Heart left ventricle (tissue), 16 donors: Measurements from ENCODE around the gene FRMD1. TPM values are rescaled to one million over a fixed set of nuclear protein-coding genes. Genes with fewer than 3 reads are reported as not detected.

Experiments
- ATAC-seq, 4 donors: fragments of 200-7000 bp; cut with Tn5 transposase; one replicate each; pipeline ENCODE4 v1.9.1; 2020 to 2022; ENCODE audit warnings: moderate library complexity in 4 of 4, mild to moderate bottlenecking in 3 of 4, moderate number of reproducible peaks in 1 of 4
- DNase-seq, 5 donors: peaks; one replicate each; pipeline ENCODE4 v3.0.0-alpha.2; 2020
- H3K27ac ChIP-seq, 12 donors: fragments of 200-600 bp; sonication (generic) in 4 of 12; one replicate each; pipeline versions ENCODE4 v1.5.0 to v1.8.0; 2016 to 2022; ENCODE audit warnings: mild to moderate bottlenecking in 2 of 12
- H3K27me3 ChIP-seq, 9 donors: fragments of 200-600 bp; sonication (generic) in 2 of 9; one replicate each; pipeline versions ENCODE4 v1.5.1 to v1.8.0; 2016 to 2022; ENCODE audit warnings: mild to moderate bottlenecking in 3 of 9
- H3K36me3 ChIP-seq, 9 donors: fragments of 200-600 bp; sonication (generic) in 2 of 9; one replicate each; pipeline versions ENCODE4 v1.5.0 to v1.8.0; 2018 to 2022; ENCODE audit warnings: mild to moderate bottlenecking in 2 of 9
- H3K4me1 ChIP-seq, 12 donors: fragments of 200-600 bp; sonication (generic) in 4 of 12; one replicate each; pipeline versions ENCODE4 v1.5.0 to v1.8.0; 2016 to 2022; ENCODE audit warnings: mild to moderate bottlenecking in 3 of 12
- H3K4me3 ChIP-seq, 12 donors: fragments of 200-600 bp; sonication (generic) in 4 of 12; one replicate each; pipeline versions ENCODE4 v1.5.0 to v1.8.0; 2017 to 2022; ENCODE audit warnings: mild to moderate bottlenecking in 9 of 12, moderate library complexity in 4 of 12
- H3K9me3 ChIP-seq, 12 donors: fragments of 200-600 bp; sonication (generic) in 4 of 12; one replicate each; pipeline versions ENCODE4 v1.5.0 to v1.8.0; 2016 to 2022; ENCODE audit warnings: mild to moderate bottlenecking in 1 of 12
- CTCF ChIP-seq, 12 donors: fragments of 200-600 bp; sonication (generic) in 4 of 12; IDR thresholded peaks; one replicate each; pipeline versions ENCODE4 v1.5.0 to v1.8.0; 2018 to 2022; ENCODE audit warnings: antibody characterized with exemption in 12 of 12, mild to moderate bottlenecking in 5 of 12
- POLR2A ChIP-seq, 2 donors: fragments of 450-650 bp; IDR thresholded peaks; one replicate each; pipeline ENCODE4 v1.6.1; 2017; ENCODE audit warnings: antibody characterized with exemption in 2 of 2, mild to moderate bottlenecking in 2 of 2, moderate library complexity in 2 of 2
- WGBS, 4 donors: extraction: QIAGEN DNeasy Blood & Tissue Kit in 2 of 4; methylation state at CpG; one replicate each; pipeline versions ENCODE4 v1.1.5 to v1.1.7; 2013 to 2018; 5-methylcytosine and 5-hydroxymethylcytosine counted together
- intact Hi-C, 10 donors: fragments of 100-400 bp; cut with DNase I; formaldehyde crosslinking; loops; one replicate each; pipeline versions ENCODE4 v1.11.1 to v1.14.2; 2022
- polyA plus RNA-seq, 2 donors: library from polyadenylated mRNA; stranded (reverse); fragments of 200-250 nt; gene quantifications; one replicate each; pipeline ENCODE4 v1.2.3, GENCODE V29; 2013
- total RNA-seq, 9 donors: library from RNA; depleted of rRNA in 2 of 9; stranded (reverse); fragments of >200 nt in 2 of 9; fragmentation: NEBNext Ultra II Directional in 3 of 9; extraction: Animal tissue kit (Norgen Biotek cat#: 25700) in 3 of 9; gene quantifications; one replicate each; pipeline versions ENCODE4 v1.1.0 to v1.2.4, GENCODE V29; 2016 to 2023
- donor health status: ischemic (EF 13 %, LVEDD 7.1; RV severe dilation, severe dysfunction).
- donor health status: healthy with polysubstance abuse.
- donor health status: DM: no; HTN: yes; CAD: no.
- donor health status: DM: no; HTN: no; CAD: no.
- donor health status: ischemic (EF 25% LVEDD 6.9; RV normal size, moderate dysfunction).
- donor health status: ischemic (EF 25% LVEDD 5.7; RV mildly dilated, moderate dysfunction).
- donor health status: healthy.
- donor health status: DM: yes; HTN: yes; CAD: no.
- donor health status: ischemic (EF 35%, LVEDD 5.7; RV mildly dilated, moderate dysfunction).
- donor health status: nonischemic (EF 11% LVEDD 7.7; RV severe dilation, severe dysfunction).
- donor health status: DM: yes; HTN: yes; CAD: no.
- donor health status: PGD.
- donor health status: ischemic (EF 29% LVEDD 5.4; RV normal size, mild dysfunction).
- donor health status: nonischemic (EF 23%, LVEDD 6.1; RV moderate dilation, normal function).

FRMD1 gene
- total and polyA plus RNA-seq, 11 donors: 0.04 to 0.50 (median 0.14) TPM; not detected in 7

GRCh38 chr6:168030218-168030746 is 48.7 kb downstream of the FRMD1 start:
- H3K4me3 ChIP-seq: no peak overlapping the region
- no peaks in the 10 kb centered on the region for H3K27me3 ChIP-seq
- H3K9me3 ChIP-seq: no peaks in the 10 kb centered on the region
- intact Hi-C loops: loop anchor here in 4 of 10 donors (2.0 to 10.0 kb wide), 3 partner anchors 35 to 95 kb away; no protein-coding TSS in a partner anchor
- peak overlapping the region in 11 of 12 donors; percentile 13 to 84 (median 72) for H3K27ac ChIP-seq
- ATAC-seq (no peak), DNase-seq (peak in 1 of 5 donors; percentile 18)
- WGBS, 4 donors: 36 to 48% (median 45%) methylated on average over 5 of the region's 5 CpGs
- peaks cover 0 to 50% (median 34%) of the 10 kb centered on the region in 12 donors for H3K4me1 ChIP-seq
- H3K36me3 ChIP-seq: no peaks in the 10 kb centered on the region
- no peak for TF ChIP-seq CTCF (IDR thresholded peaks at IDR 0.05)
- TF ChIP-seq POLR2A (IDR thresholded peaks at IDR 0.05): no peak

- intact Hi-C loops: loop anchor here in 4 of 10 donors (2.0 to 10.0 kb wide), 3 partner anchors 35 to 95 kb away; no protein-coding TSS in a partner anchor
- Histone ChIP-seq H3K9me3 (no peaks in the 10 kb centered on the region), H3K36me3 (no peaks in the 10 kb centered on the region), H3K4me1 (peaks cover 0 to 46% (median 33%) of the 10 kb centered on the region in 12 donors), H3K27me3 (no peaks in the 10 kb centered on the region), H3K27ac (peak overlapping the region in 9 of 12 donors; percentile 33 to 84 (median 72)), H3K4me3 (no peak overlapping the region)
- WGBS, 4 donors: 69 to 76% (median 73%) methylated on average over 14 of the region's 14 CpGs
- DNase-seq: peak in 2 of 5 donors; percentile 29 to 32
- no peak for TF ChIP-seq POLR2A (IDR thresholded peaks at IDR 0.05)
- no peak for TF ChIP-seq CTCF (IDR thresholded peaks at IDR 0.05)
- ATAC-seq: peak in 2 of 4 donors; percentile 34 to 40
These were observed 49.4 kb downstream of the FRMD1 start for GRCh38 chr6:168029459-168030217.

GRCh38 chr6:168028181-168028580 is 50.8 kb downstream of the FRMD1 start:
- intact Hi-C loops: no loop called here
- 90 to 96% (median 95%) methylated on average over 9 of the region's 9 CpGs for WGBS, 4 donors
- H3K9me3 ChIP-seq: no peaks in the 10 kb centered on the region
- DNase-seq (peak in 1 of 5 donors; percentile 4), ATAC-seq (no peak)
- no peaks in the 10 kb centered on the region for H3K27me3 ChIP-seq
- no peak overlapping the region for H3K27ac ChIP-seq
- TF ChIP-seq POLR2A (IDR thresholded peaks at IDR 0.05): no peak
- no peak for TF ChIP-seq CTCF (IDR thresholded peaks at IDR 0.05)
- peaks cover 0 to 35% (median 28%) of the 10 kb centered on the region in 12 donors for H3K4me1 ChIP-seq
- H3K36me3 ChIP-seq: no peaks in the 10 kb centered on the region
- no peak overlapping the region for H3K4me3 ChIP-seq

- Histone ChIP-seq H3K27me3 (no peaks in the 10 kb centered on the region), H3K36me3 (no peaks in the 10 kb centered on the region), H3K9me3 (no peaks in the 10 kb centered on the region), H3K27ac (no peak overlapping the region), H3K4me1 (peaks cover 0 to 29% (median 22%) of the 10 kb centered on the region in 12 donors), H3K4me3 (no peak overlapping the region)
- no peak for ATAC-seq
- 89 to 96% (median 94%) methylated on average over 16 of the region's 16 CpGs for WGBS, 4 donors
- DNase-seq: peak in 2 of 5 donors; percentile 4 to 10
- intact Hi-C loops: no loop called here
- TF ChIP-seq CTCF (IDR thresholded peaks at IDR 0.05) (no peak), POLR2A (IDR thresholded peaks at IDR 0.05) (no peak)
These were observed 51.5 kb downstream of the FRMD1 start for GRCh38 chr6:168027521-168027920.
